Measurements from ENCODE around the gene TOLLIP.

DNA sequence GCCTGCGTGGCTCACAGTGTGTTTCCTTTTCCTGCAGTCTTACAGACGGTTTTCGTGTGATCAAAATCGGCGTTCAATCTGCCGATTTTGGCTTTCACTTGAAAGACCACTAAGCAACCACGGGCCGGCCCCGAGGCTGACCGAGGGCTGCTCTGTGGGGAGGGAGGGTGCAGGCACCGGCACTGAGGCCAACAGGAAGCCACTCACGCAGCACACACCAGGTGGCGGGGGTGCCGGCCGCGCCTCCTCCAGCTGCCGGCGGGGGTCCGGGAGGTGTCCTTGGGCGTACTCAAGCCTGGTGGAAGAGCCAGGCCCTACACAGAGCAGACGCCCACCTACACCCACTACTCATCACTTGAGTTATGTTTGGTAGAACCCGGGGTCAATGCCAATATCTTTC, 14.3 kb downstream of the TOLLIP start:
- no peak for TF ChIP-seq POLR2A (IDR thresholded peaks at IDR 0.05)
- TF ChIP-seq, protein P1, sequence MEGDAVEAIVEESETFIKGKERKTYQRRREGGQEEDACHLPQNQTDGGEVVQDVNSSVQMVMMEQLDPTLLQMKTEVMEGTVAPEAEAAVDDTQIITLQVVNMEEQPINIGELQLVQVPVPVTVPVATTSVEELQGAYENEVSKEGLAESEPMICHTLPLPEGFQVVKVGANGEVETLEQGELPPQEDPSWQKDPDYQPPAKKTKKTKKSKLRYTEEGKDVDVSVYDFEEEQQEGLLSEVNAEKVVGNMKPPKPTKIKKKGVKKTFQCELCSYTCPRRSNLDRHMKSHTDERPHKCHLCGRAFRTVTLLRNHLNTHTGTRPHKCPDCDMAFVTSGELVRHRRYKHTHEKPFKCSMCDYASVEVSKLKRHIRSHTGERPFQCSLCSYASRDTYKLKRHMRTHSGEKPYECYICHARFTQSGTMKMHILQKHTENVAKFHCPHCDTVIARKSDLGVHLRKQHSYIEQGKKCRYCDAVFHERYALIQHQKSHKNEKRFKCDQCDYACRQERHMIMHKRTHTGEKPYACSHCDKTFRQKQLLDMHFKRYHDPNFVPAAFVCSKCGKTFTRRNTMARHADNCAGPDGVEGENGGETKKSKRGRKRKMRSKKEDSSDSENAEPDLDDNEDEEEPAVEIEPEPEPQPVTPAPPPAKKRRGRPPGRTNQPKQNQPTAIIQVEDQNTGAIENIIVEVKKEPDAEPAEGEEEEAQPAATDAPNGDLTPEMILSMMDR (IDR thresholded peaks at IDR 0.05): no peak

All from esophagus squamous epithelium (tissue), 4 donors.